ENCODE results near the gene SLC10A7. TPM values are rescaled to one million over a fixed set of nuclear protein-coding genes. Genes with fewer than 3 reads are reported as not detected.
A peak's percentile ranks its signal among the peaks of the same experiment; 100 is the strongest.

SLC10A7 gene
- total and polyA plus RNA-seq, 2 of the 13 experiments (the other 11 are each of a cell fraction or from before 2014, with no cell fraction given), result 18.5 to 18.8 TPM

GRCh38 chr4:146522098-146522868, 543 bp upstream of the SLC10A7 start (continued):
- TF ChIP-seq ZNF318 (CRISPR knock-in tag; IDR thresholded peaks at IDR 0.05) (no peak), ZMYM4 (CRISPR knock-in tag; IDR thresholded peaks at IDR 0.05) (peak; percentile 66; the same call in 1 of the 2 replicates), CAMTA2 (CRISPR knock-in tag; IDR thresholded peaks at IDR 0.05; ENCODE audit: borderline replicate concordance) (peak; percentile 79; the same call in 1 of the 2 replicates), ZNF737 (CRISPR knock-in tag; IDR thresholded peaks at IDR 0.05; ENCODE audit: borderline replicate concordance) (no peak), ARID4A (CRISPR knock-in tag; IDR thresholded peaks at IDR 0.05; ENCODE audit: borderline replicate concordance) (peak; percentile 76), SMAD1 (CRISPR knock-in tag; IDR thresholded peaks at IDR 0.05; ENCODE audit: borderline replicate concordance, low read depth) (0 out of 2 replicates have a peak, but pooled peaks have one; percentile 30), ZNF580 (CRISPR knock-in tag; IDR thresholded peaks at IDR 0.05; ENCODE audit: borderline replicate concordance, low read depth) (peak; percentile 68; the same call in 1 of the 2 replicates), NFATC3 (CRISPR knock-in tag; IDR thresholded peaks at IDR 0.05) (no peak), ZNF18 (CRISPR knock-in tag; IDR thresholded peaks at IDR 0.05; ENCODE audit: insufficient replicate concordance) (no peak), ZKSCAN8 (CRISPR knock-in tag; IDR thresholded peaks at IDR 0.05; ENCODE audit: borderline replicate concordance) (no peak), TFDP2 (CRISPR knock-in tag; IDR thresholded peaks at IDR 0.05) (peak; percentile 59; the same call in 1 of the 2 replicates)

Measured in HepG2 (cell line).